ENCODE results near the gene ABHD15.

GRCh38 chr17:29573871-29574731, 7.3 kb upstream of the ABHD15 start:
- no peak for TF ChIP-seq ZFP30 (CRISPR knock-in tag; IDR thresholded peaks at IDR 0.05)
- TF ChIP-seq RARB (CRISPR knock-in tag; IDR thresholded peaks at IDR 0.05): no peak
- TF ChIP-seq TCF4 (CRISPR knock-in tag; IDR thresholded peaks at IDR 0.05; ENCODE audit: borderline replicate concordance): no peak
- TF ChIP-seq ISL1 (CRISPR knock-in tag; IDR thresholded peaks at IDR 0.05): no peak

Measured in SK-N-SH treated with all-trans-retinoic acid at 6 μM for 48 hours (cell line).